Activated T-cell treated with anti-CD3 and anti-CD28 coated beads for 48 hours (primary cell): ENCODE results near the gene DMRT3.
"Not testable (repeated sequence)": the region's sequence is repeated elsewhere in the genome, so short reads cannot be mapped to it uniquely, and the experiment has no call there.

Experiments
- DNase-seq: peaks from one replicate; pipeline ENCODE4 v3.0.0-alpha.2; 2020; ENCODE audit warnings: low read depth

The DMRT3 gene

DNA sequence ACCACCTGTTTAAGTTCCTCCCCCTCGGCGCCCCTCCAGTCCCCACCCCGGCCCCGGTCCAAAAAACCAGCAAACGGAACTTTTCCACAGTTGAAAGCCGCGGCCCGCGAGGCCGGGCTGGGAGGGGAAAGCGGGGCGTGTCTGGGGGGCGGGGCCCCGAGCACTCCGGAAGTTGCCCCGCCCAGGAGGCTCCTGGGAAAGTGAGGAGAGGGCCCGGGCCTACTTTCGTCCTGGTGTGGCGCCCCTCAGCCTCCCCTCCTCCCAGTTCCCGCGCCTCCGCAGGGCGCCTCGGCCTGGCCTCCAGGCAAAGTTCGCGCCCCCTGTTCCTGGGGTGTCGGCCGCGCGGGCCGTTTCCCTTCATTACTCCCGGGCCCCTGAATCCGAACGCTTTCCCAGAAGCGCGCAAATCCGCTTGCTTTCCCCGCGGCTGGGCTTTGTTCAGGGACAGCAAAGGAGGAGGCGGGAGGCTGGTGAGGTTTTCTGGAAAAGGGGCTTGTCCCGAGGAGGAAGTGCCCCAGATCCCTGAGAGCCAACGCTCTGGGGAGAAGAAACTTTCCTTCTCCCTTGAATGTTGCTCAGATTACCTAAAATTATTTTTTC, 4.5 kb upstream of the DMRT3 start:
- no peak for DNase-seq

DNA sequence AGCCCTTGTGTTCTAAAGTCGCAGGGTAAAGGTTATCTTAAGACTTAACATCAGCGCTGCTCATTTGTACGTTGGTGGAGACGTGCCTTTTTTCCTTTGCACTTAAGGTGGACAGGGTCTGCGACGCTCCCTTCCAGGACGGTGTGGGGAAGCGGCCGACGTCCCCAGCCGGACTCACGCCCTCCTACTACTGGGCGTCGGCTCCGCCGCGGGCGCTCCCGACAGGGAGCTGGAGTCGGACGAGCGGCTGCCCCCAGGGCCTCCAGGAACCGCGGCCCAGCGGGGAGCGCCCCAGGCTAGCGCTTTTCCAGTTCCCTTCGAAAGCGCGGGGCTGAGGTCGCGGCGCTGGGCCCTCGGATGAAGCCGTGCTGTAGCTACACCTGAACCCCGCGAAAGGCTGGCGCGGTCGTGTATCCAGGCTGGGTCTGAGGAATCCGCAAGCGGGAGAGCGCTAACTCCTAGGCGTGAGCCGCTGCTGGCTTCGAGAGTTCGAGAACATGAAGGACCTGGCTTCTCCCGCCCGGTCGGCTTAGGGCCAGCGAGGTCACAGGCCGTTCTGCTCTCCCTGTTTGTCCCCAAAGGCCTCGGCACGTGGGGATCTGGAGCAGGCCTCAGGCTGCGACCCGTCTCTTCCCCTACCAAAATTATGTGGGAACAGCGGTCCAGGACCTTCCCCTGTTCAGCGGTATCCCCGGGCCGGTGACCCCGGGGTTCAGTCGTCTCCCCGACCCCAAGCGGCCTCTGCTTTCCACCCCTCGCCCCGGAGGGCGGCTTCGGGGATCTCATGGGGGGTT, 3.8 kb upstream of the DMRT3 start:
- no peak for DNase-seq

DNA sequence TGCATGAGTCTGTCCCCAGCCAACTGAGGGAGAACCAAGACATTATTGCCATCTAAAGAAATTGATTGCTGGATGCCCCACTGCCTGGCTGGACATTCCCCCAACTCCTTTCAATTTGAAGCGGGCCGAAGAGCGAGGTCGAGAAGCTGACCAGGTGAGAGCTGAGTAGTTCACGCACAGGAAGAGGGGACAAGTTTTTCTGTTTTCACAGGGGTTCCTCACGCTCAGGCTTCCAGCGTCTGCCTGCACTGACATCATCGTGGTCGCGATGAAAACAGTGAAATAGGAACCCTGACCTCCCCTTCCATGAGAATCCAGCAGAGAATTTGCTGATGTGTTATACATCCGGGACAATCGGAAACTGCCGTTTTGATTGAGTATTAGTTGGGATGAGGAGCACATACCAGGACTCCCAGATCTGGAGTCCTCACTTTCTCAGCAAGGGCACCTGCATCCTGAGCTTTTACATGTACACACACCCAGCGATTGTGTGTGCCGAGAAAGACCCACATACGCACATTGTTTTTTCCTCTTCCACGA, 3.1 kb upstream of the DMRT3 start:
- DNase-seq = no peak

DNA sequence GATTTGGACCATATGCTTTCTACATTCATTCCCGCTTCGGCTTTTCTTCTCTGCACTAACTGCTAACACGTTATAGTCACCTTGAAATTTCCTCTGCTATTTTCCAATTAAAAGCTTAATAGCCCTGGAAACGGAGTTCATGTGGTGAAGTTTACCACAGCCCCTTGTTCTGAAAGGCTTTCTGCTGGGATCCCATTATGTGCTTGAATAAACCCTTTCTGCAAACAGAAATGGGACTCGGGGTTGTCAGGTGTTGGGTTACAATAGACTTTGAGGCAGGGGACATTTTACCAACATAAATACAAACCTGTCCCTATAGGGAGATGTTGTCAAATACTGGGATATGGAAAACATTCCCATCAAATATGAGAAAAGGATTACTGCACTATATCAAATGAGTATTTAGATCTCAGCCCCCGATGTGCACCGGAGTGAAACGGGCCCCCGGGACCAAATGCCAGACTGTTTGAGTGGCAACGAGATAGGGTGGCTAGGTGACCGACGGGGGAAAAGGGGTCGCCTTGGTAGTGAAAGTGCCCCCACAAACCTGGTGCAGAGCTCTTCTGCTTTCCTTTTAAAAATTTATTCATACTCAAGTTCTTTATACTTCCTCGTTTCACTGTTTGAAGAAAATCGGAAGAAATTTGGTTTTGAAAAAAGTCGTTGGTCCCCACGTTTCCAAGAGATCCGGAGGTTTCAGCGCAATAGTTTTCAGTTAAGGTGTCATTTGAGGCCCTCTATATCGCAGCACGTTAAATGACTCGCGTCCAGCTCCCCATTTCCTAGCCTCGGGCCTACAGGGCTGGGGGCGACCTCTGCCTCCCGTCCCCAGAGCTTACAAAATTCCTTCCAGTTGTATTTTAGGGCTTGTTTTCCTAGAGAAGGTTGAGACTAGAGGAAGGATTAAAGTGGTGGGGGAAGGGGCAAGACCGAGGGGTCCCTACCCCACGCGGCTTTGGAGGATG, 2.1 kb upstream of the DMRT3 start:
- DNase-seq = no peak

DNA sequence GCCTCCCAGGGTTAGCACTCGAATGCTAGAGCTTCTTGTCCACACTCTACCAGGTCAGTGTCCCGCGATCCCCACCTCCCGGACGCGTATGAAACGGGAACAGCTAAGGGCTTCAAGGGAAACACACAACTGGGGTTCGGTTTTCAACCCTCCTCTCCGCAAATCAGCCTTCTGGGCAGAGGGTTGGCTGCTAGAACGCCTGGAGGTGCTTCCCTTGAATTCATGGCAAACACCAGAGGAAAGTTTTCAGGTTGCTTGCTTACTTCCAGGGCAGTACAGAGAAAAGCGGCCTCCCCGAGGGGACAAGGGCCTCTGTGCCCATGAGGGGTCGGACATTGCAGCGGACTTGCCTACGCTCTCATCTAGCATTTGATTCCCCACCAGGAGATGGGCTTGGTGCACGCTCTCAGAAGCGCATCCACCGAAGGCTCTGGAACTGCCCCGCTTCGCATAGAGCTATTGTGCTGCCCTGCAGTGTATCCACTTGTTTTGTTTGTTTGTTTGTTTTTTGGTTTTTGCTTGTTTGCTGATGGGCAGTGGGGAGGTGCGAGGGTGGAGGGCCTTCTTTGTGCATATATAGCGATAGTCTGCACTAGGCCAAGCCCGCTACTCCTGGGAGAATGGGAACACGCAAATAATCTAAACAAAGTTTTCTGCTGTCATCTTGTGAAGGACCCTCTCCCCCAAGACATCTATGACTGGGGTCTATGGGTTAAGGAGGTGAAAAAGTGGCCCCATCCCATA, 1.3 kb upstream of the DMRT3 start:
- DNase-seq = no peak

DNA sequence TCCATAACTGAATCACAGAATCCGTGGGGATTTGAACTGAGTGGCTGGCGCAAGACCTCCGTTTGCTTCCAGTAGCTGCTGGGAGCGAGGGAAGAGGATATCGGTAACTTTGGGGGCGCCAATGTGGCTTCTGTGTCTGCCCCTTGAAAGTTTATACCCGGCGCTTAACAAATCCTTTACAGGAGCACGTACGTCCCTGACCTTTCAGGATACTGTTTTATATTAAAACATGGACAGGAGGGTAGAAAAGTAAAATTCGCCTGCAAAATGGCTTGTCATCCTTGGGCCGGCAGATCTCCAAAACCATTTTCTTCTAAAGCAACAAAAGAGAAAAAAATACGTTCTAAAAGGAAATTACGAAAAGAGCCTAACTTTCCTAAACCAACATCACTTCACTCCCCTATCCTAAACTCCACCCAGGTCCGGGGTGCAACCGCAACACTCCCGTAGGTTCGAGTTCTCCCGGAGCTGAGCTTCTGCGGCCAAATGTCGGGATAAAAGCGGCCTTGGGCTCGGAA, 656 bp upstream of the DMRT3 start:
- DNase-seq = no peak

DNA sequence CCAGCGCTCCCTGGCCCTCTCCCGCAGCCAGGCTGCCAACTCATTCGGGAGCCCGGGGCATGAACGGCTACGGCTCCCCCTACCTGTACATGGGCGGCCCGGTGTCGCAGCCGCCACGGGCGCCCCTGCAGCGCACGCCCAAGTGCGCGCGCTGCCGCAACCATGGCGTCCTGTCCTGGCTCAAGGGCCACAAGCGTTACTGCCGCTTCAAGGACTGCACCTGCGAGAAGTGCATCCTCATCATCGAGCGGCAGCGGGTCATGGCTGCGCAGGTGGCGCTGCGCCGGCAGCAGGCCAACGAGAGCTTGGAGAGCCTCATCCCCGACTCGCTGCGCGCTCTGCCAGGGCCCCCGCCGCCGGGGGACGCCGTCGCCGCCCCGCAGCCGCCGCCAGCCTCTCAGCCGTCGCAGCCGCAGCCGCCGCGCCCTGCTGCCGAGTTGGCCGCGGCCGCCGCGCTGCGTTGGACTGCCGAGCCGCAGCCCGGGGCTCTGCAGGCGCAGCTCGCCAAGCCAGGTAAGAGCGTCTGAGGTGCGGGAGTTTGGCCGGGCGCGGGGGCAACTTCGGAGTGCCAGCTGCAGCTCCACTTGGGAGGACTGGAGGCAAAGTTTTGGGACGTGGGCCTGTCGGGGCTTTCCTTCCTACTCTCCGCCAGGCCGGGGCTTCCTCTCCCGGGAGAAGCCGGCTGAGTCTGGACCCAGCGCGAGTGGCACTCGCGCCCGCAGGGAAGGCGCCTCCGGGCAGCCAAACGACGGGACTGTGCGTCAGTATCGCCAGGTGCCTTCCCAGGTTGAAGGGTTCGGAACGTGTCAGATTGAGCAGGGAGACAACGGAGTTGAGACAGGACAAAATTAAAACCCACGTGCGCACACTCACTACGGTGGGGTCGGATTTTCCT, 735 bp downstream of the DMRT3 start:
- no peak for DNase-seq

DNA sequence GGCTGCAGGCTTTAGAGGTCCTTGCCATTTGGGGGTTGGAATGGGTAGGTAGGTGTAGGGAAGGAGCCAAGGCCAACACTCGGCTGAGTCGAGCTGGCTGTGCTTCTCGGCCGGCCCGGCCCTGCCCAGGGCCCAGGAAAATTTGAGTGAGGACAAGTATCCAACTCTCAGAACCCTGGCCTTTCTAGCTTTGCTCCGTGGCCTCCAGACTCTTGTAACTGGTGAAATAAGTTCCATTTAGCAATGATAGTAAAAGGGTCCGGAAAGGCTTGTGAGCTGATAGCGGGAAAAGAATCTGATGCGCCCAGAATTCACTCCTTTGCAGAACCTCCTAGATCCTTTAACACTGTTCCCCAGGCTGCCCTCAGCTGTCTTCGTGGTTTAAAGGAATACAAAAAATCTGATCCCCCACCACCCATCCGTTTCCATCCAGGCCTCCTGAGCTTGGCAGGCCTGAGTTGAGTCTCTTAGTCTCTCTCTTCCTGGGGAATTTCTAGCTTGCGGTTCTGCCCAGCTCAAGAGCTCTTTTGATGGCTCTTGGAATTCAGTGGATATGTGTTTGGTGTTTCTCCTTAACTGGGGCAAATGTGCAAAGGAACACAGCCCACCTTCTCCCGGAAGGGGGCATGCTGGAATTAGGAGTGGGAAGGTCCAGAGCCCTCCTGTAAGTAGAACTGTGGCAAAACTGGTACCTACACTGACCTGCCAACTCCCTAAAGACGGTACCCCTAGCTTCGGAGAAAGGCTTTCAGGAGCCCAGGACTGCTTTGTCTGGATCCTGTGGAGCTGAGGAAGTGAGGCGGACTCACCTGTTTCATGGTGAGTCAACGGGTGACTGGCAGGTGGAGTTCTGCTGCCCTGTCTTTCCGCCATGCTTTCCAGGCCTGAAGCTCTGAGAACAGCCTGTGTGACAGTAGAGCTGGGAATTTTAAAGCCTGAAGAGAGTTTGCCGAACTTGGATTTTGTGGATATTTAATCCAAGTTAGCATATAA, 1.7 kb downstream of the DMRT3 start:
- no peak for DNase-seq

DNA sequence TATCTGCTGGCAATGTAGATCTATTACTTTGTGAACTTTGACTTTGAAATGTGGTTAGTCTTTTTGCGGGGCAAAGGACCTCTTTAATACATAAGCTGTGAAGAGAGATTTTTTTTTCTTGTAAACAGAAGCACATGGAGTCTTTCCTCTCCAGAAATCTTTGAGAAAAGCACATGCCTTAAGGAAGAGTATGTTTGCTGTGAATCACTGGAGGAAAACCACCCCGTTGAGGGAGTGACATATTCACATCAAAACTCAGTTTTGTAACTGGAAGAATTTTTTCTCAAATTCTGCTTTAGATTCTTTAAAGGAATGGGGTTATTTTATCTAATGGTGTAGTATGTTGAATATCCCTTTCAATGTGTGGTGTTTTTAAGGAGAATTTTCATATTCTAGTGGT, 3.5 kb downstream of the DMRT3 start:
- DNase-seq = no peak

DNA sequence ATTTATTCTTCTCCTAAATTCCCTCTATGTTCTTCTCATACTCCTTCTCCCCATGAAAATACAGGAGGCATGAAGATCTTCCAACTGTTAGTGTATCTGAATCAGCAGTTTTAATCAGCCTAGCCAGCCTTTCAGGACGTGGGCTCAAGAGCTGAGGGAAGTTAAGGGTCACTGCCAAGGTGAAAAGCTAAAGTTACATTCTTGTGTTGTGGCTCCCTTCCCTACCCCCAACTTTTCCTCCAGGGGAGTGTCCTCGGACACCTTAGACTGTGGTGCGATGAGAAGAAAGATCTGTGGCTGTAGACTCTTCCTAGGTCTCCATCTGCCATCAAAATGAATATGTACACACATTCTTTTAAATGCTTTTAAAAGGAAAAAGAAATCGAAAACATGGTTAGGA, 4.2 kb downstream of the DMRT3 start:
- no peak for DNase-seq

DNA sequence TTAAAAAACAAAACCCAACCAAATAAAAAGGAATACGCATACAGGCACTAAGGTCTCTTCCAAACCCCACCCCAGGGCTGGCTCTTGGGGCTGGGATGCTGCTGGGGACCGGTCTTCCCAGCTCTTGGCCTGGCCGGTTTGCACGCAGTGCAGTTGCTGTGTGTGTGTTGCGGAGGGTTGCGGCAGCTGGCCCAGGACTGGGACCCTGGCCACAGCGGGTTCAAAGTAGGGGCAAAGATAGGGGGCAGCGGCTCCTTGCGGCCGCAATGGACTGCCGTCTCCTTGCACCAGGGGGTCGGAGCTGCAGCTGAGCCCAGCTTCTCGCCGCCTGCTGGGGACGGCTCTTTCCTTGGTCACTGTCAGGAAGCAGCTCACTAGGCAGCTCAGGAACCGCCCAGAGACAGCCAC, 5.0 kb downstream of the DMRT3 start:
- no peak for DNase-seq

DNA sequence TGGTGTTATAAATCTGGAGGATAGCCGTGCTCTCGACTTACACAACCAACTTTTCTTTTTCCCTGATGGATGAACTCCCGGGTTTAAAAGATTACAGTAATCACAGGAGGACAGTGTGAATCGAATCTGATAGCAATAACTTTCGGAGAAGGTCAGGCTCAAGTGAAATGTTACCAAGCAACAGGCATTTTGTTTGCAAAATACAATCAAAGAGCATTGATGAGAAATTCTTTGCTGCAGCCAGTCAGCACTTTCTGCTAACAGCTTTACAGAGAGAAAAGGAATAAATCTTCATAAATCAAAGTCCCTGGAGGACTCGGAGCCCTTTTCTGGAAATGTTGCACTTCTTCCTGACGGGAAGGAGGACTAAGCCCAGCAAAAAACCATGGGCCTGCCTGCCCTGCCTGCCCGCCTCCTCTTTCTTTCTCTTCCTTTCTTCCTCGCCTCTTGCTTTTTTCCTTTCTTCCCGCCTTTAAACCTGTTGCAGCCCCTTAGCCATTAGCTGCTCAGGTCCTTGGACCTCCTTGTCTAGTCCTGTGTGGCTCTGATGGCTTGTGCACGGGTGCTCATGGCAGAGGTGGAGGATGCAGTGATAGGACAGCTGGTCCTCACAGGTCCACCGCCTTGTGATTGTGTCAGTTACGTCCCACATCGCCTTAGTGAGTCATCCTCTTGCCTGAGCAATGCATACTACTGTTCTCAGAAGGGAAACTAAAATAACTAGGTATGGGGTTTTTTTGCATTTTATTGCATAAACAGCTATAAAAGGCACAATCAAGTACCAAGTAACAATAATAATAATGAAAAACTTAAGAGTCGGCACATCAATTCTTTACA, 6.2 kb downstream of the DMRT3 start:
- DNase-seq = no peak

DNA sequence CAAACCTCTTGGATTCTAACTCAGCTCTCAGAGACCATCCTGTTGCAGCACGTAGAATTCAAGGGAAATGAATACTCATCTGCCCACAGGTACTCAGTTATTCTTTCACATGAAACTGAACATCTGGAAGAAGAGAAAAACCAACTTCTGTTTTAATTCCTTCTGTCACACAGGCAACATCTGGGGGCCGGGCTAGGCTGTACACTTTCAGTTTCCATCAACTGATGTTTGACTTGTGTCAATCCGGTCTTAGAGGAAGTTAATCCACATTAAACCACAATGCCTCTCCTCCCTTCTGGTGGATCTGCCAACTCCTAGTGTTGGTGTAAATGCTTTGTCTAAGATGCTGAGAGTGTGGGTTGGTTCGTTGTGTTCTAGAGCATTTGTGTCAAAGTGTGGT, 17.6 kb downstream of the DMRT3 start:
- no peak for DNase-seq

DNA sequence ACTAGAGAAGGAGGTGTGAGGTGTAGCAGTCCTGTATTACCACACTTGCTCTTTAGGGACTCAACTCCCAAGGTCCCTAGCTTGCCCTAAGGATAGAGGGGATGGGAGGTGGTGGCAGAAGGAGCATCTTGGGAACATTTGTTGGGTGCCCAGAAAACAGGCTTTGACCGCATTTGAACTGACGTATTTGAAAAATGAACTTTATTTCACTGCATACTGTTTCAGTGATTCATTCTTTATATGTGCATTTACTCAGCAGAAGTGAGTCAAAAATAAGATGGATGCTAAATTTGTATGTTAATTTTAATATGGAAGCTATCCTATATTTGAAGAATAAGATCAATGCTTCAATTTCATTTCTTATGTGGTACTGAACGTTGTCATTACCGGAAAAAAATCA, 18.7 kb downstream of the DMRT3 start:
- DNase-seq = no peak

DNA sequence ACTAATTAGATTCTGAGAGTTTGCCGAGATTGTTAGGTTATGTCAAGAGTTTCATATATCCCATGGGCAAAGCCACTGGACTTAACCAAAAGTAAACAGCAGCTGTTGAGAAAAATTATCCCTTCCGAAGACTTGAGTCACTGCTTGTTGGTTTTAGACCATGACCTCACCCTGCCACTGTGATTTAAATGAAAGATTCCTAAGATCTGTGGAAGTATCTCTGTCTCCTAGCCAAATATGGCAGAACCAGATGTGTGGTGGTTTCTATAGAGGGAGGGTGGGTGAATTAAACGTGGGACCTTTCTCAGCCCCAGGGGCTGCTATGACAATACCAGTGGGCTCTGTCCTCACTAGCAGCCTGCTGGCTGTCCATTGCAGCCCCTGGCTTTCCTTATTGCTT, 19.3 kb downstream of the DMRT3 start:
- DNase-seq = no peak

DNA sequence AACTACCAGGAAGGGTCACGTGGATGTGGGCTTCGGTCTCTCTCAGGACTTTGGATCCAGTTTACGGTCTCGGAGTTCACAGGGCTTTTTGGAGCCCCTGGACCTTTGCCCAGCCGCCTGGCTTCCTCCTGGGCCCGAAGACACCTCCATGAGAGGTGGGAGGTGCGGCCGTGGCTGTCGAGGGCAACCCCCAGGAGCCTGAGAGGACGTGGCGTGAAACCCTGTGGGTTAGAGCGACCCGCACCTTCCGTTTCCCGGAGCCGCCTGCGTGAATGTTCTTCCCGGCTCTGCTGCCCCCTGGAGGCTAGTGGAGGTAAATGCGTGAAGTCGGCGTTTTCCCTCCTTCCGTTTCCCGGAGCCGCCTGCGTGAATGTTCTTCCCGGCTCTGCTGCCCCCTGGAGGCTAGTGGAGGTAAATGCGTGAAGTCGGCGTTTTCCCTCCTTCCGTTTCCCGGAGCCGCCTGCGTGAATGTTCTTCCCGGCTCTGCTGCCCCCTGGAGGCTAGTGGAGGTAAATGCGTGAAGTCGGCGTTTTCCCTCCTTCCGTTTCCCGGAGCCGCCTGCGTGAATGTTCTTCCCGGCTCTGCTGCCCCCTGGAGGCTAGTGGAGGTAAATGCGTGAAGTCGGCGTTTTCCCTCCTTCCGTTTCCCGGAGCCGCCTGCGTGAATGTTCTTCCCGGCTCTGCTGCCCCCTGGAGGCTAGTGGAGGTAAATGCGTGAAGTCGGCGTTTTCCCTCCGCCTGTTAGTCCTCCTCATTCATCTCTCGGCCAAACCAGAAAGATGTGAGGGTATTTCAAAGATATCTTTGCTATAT, 22.1 kb downstream of the DMRT3 start:
- not testable (repeated sequence) for DNase-seq

DNA sequence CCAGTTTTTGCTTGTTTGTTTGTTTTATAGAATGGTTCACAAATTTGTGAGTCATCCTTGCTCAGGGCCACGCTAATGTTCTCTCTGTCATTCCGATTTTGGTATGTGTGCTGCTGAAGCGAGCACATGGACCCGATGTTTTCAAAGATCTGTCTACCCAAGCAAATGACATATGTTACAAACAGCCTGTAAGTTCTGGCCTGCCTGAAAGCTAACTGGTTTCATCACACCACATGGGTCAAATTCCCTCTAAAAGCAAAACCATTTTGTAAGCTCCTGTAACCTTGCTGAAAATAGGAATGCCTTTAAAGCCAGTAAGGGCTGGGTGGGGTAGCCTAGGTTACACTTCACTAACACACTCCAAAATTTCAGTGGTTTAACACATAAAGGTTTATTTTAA, 25.4 kb downstream of the DMRT3 start:
- no peak for DNase-seq
